Activated T-cell treated with anti-CD3 and anti-CD28 coated beads, Interleukin-2, amount 50 U/mL, for 48 hours (primary cell): ENCODE results near the gene FMC1.

Experiments used
- DNase-seq, 2 experiments: peaks; one replicate each; pipeline ENCODE4 v3.0.0-alpha.2; 2020

FMC1 gene

DNA sequence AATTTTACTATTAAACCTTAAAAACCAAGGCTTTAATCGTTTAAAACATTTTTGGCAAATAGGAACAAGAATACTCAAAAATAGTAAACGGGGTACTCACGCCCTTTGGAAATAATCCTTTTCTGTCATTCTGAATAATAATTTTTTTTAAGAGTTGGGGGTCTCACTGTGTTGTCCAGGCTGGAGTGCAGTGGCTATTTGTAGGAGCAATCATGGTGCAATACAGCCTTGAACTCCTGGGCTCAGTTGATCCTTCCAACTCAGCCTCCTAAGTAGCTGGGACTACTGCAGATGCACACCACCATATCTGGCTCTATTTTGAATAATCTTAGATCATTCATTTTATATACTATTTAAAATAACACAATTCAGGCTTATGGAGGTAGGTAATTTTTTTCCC, 43.5 kb downstream of the FMC1 start:
- DNase-seq: no peak

DNA sequence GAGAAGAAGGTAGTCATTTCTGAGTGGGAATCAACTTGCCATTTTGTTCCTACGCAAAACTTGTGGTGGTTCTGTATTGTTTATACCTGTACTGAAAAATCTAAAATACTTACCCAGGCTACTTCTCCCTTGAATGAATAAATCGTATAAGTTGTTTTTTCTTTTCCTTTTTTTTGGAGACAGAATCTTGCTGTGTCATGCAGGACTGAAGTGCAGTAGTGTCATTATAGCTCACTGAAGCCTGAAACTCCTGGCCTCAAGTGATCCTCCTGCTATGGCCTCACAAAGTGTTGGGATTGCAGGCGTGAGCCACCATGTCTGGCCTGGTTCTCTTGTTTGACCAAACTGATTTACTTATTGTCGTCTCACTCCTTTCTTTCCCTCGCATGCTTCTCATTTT, 46.5 kb downstream of the FMC1 start:
- DNase-seq: no peak

DNA sequence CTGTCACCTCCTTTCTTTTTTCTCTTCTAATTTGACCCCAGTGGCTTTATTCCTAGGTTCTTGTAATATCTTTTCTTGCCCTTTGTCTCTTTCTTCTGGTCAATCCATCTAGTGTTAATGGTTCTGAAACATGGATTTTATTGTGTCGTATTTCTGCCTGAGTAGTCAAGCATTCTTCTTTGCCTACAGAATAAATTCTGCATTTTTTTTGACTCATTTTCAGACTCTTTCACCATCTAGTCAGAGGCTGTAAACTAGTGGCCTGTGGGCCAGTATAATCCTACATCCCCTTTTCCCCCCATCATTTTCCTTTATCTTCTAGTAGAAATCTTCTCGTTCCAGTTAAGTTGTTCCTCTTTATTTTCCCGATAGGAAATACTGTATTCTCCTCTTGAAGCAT, 48.0 kb downstream of the FMC1 start:
- no peak for DNase-seq

DNA sequence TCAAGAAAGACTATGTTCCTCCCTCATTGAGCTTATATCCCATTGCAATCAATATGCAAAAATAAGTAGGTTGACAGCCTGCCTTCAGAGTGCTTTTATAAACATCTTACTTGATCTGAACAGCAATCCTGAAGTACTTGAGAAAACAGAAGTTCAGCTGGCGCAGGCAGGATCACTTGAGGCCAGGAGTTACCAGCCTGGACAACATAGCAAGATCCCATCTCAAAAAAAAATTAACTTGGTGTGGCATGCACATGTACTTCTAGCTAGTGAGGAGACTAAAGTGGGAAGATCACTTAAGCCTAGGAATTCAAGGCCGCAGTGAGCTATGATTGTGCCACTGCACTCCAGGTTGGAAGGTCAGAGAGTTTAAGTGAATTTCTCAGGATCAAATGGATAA, 48.6 kb downstream of the FMC1 start:
- DNase-seq: no peak

GRCh38 chr7:139393621-139394211, 52.6 kb downstream of the FMC1 start:
- DNase-seq: no peak

DNA sequence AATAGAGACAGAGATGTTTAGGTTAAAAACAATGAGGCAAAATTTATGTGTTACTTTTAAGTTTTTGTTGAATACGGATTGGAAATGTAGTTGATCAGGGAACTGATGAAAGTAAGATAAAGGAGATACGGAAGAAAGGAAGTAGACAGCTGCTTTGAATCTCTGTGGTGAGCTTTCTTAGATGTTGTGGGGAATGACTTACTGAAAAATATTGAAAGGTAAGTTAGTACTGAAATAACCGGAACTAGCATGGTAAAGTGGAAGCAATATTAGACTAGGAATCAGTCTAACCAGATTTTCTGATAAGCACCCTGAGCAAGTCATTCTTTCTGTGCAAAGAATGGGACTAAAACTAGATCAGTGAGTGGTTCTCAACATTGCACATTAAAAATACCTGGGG, 53.4 kb downstream of the FMC1 start:
- DNase-seq: no peak
